GM19351 (cell line): ENCODE measurements around the gene CLTCL1.
"Not testable (repeated sequence)": the region's sequence is repeated elsewhere in the genome, so short reads cannot be mapped to it uniquely, and the experiment has no call there.

Experiments
- ATAC-seq: cut with Tn5 transposase; IDR thresholded peaks from one replicate; pipeline ENCODE4 v1.9.1; 2021; ENCODE audit warnings: mild to moderate bottlenecking, moderate library complexity; ENCODE audit not compliant: unreplicated experiment

Gene CLTCL1

GRCh38 chr22:19156109-19156508 lies 135.4 kb downstream of the CLTCL1 start:
- not testable (repeated sequence) for ATAC-seq

- ATAC-seq, result no peak
Measured at GRCh38 chr22:19152942-19153883, 138.3 kb downstream of the CLTCL1 start.

- no peak for ATAC-seq
Measured at GRCh38 chr22:19151329-19152191, 140.0 kb downstream of the CLTCL1 start.

- no peak for ATAC-seq
Measured at GRCh38 chr22:19150482-19151328, 140.8 kb downstream of the CLTCL1 start.

GRCh38 chr22:19149991-19150390 lies 141.5 kb downstream of the CLTCL1 start, which contains the start of gene GSC2:
Gene GSC2 (minus strand): TSS chr22:19150292. CDS start chr22:19150283, 9 bp downstream.
- ATAC-seq, result no peak

GRCh38 chr22:19149047-19149883 lies 142.3 kb downstream of the CLTCL1 start:
- ATAC-seq, result no peak

GRCh38 chr22:19148417-19149046 lies 143.0 kb downstream of the CLTCL1 start:
- no peak for ATAC-seq

GRCh38 chr22:19147195-19147780 lies 144.2 kb downstream of the CLTCL1 start:
- no peak for ATAC-seq

GRCh38 chr22:19146215-19146968 lies 145.1 kb downstream of the CLTCL1 start:
- ATAC-seq, result no peak

- no peak for ATAC-seq
Measured at GRCh38 chr22:19143967-19144400, 147.5 kb downstream of the CLTCL1 start.

- no peak for ATAC-seq
Measured at GRCh38 chr22:19143212-19143611, 148.3 kb downstream of the CLTCL1 start.

GRCh38 chr22:19142394-19142793 lies 149.1 kb downstream of the CLTCL1 start:
- ATAC-seq, result no peak

GRCh38 chr22:19139974-19140373 lies 151.5 kb downstream of the CLTCL1 start:
- no peak for ATAC-seq

- no peak for ATAC-seq
Measured at GRCh38 chr22:19139001-19139356, 152.5 kb downstream of the CLTCL1 start.

- no peak for ATAC-seq
Measured at GRCh38 chr22:19138217-19139000, 153.1 kb downstream of the CLTCL1 start.

- ATAC-seq, result no peak
Measured at GRCh38 chr22:19137384-19138216, 153.9 kb downstream of the CLTCL1 start.

GRCh38 chr22:19136915-19137314 lies 154.6 kb downstream of the CLTCL1 start:
- no peak for ATAC-seq
